GM23338 (cell line): ENCODE measurements around the gene TTC28. TPM values are rescaled to one million over a fixed set of nuclear protein-coding genes. Genes with fewer than 3 reads are reported as not detected.

ENCODE experiments used
- ATAC-seq: fragments of 200-7000 bp; cut with Tn5 transposase; 3 replicates; pipeline ENCODE4 v1.9.1; 2020
- DNase-seq: peaks from one replicate; pipeline ENCODE4 v3.0.0-alpha.2; 2015; ENCODE audit warnings: low spot score
- H2AFZ ChIP-seq: fragments of 200-600 bp; sonication (generic); 2 replicates; pipeline ENCODE4 v1.8.0; 2016; ENCODE audit warnings: antibody characterized with exemption, mild to moderate bottlenecking, moderate library complexity
- H3F3A ChIP-seq: fragments of 200-600 bp; sonication (generic); replicated peaks from 2 replicates; pipeline ENCODE4 v1.8.0; 2017; ENCODE audit warnings: antibody characterized with exemption, mixed run types, low read depth
- H3K27ac ChIP-seq: fragments of 200-600 bp; sonication (generic); 2 replicates; pipeline ENCODE4 v1.6.1; 2016; ENCODE audit warnings: low read depth
- H3K27me3 ChIP-seq: fragments of 200-600 bp; sonication (generic); 2 replicates; pipeline ENCODE4 v1.8.0; 2016; ENCODE audit warnings: mild to moderate bottlenecking, mixed run types, moderate library complexity; ENCODE audit not compliant: insufficient read depth
- H3K36me3 ChIP-seq: fragments of 200-600 bp; sonication (generic); 2 replicates; pipeline ENCODE4 v1.8.0; 2016; ENCODE audit warnings: mild to moderate bottlenecking; ENCODE audit not compliant: insufficient read depth
- H3K4me1 ChIP-seq: fragments of 200-600 bp; sonication (generic); 2 replicates; pipeline ENCODE4 v1.8.0; 2016; ENCODE audit warnings: mild to moderate bottlenecking, moderate library complexity; ENCODE audit not compliant: insufficient read depth
- H3K4me2 ChIP-seq: fragments of 200-600 bp; sonication (generic); 2 replicates; pipeline ENCODE4 v1.7.1; 2017; ENCODE audit warnings: mixed run types
- H3K4me3 ChIP-seq: fragments of 200-600 bp; sonication (generic); 2 replicates; pipeline ENCODE4 v1.6.1; 2016; ENCODE audit warnings: mixed run types
- H3K79me2 ChIP-seq: fragments of 200-600 bp; sonication (generic); replicated peaks from 2 replicates; pipeline ENCODE4 v1.8.0; 2017; ENCODE audit warnings: mild to moderate bottlenecking; ENCODE audit not compliant: insufficient read depth
- H3K9me2 ChIP-seq: fragments of 200-600 bp; sonication (generic); 2 replicates; pipeline ENCODE4 v1.8.0; 2017; ENCODE audit not compliant: insufficient read depth
- H4K20me1 ChIP-seq: fragments of 200-600 bp; sonication (generic); replicated peaks from 2 replicates; pipeline ENCODE4 v1.8.0; 2017; ENCODE audit warnings: mild to moderate bottlenecking; ENCODE audit not compliant: insufficient read depth
- H3K27ac Mint-ChIP-seq: 2 replicates; pipeline ENCODE4 v1.8.0; 2020; ENCODE audit warnings: inconsistent platforms, mild to moderate bottlenecking, moderate library complexity, mixed read lengths
- H3K27me3 Mint-ChIP-seq: 3 replicates; pipeline ENCODE4 v1.8.0; 2022; ENCODE audit warnings: low read depth, mild to moderate bottlenecking, moderate library complexity, mixed read lengths, inconsistent platforms; ENCODE audit not compliant: insufficient read depth, poor library complexity
- H3K36me3 Mint-ChIP-seq: 3 replicates; pipeline ENCODE4 v1.8.0; 2021; ENCODE audit warnings: low read depth, mild to moderate bottlenecking, inconsistent platforms, moderate library complexity, mixed read lengths
- H3K4me1 Mint-ChIP-seq: 3 replicates; pipeline ENCODE4 v1.8.0; 2020; ENCODE audit warnings: mild to moderate bottlenecking, inconsistent platforms, mixed read lengths
- H3K4me3 Mint-ChIP-seq: 3 replicates; pipeline ENCODE4 v1.8.0; 2021; ENCODE audit warnings: moderate library complexity, mild to moderate bottlenecking, inconsistent platforms, mixed read lengths
- H3K9me3 Mint-ChIP-seq: 3 replicates; pipeline ENCODE4 v1.8.0; 2020; ENCODE audit warnings: moderate library complexity, mild to moderate bottlenecking, inconsistent platforms, mixed read lengths
- CREB1 ChIP-seq: fragments of 250-450 bp; sonication (Bioruptor Pico); IDR thresholded peaks from 2 replicates; pipeline ENCODE4 v1.5.0; 2020; ENCODE audit warnings: low read depth, mild to moderate bottlenecking, moderate library complexity
- EZH2phosphoT487 ChIP-seq: fragments of 200-600 bp; sonication (generic); IDR thresholded peaks from one replicate; pipeline ENCODE4 v1.8.1; 2018; ENCODE audit warnings: antibody characterized with exemption; ENCODE audit not compliant: unreplicated experiment
- POLR2AphosphoS5 ChIP-seq: IDR thresholded peaks from 2 replicates; pipeline ENCODE4 v1.6.1; 2016; ENCODE audit warnings: antibody characterized with exemption, low read depth
- ZNF331 ChIP-seq: fragments of 250-450 bp; sonication (Bioruptor Pico); IDR thresholded peaks from 2 replicates; pipeline ENCODE4 v1.5.0; 2020; ENCODE audit warnings: low read depth, mild to moderate bottlenecking, moderate library complexity
- polyA plus RNA-seq: library from polyadenylated mRNA; unstranded; fragments of >200 nt; fragmentation: Nextera tagmentation; extraction: Ambion mirVana; gene quantifications from 2 replicates; pipeline ENCODE4 v1.2.1, GENCODE V29; 2016
- total RNA-seq: library from RNA; depleted of rRNA; stranded (reverse); fragments of >200 nt; shearing (Covaris generic); gene quantifications from 2 replicates; pipeline ENCODE4 v1.2.3, GENCODE V29; 2014
- TF ChIP-seq, protein P1 (sequence below), 2 experiments: fragments of 200-600 bp in 1 of 2; sonication (generic) in 1 of 2; conservative IDR thresholded peaks; 2 replicates each; pipeline versions ENCODE4 v1.5.1 to v1.6.1; 2016 to 2017; ENCODE audit warnings: antibody characterized with exemption in 2 of 2, low read depth in 2 of 2, mild to moderate bottlenecking in 2 of 2, moderate library complexity in 1 of 2

Gene TTC28
- total and polyA plus RNA-seq, 2 experiments from 2014 or later: 4.5 to 16.1 TPM

DNA sequence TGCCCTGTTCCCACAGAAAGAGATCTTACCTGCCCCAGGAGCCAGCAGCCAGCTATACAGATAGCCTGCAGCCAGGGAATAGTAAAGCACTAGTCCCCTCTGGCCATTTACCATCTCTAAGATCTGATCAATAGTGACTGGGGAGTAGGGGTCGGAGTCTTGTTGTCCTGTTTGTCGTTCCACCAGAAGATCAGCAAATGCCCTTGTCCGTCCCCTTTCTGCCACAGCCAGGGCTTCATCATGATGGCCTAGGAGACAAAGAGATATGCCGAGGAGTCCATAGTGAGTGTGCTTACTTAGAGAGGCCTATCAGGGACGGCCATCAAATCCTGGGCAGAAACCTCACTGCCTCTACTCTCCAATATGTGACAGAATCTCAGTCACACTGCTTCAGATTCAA, 583.5 kb downstream of the TTC28 start:
- no peak overlapping the region for H3K4me2 ChIP-seq
- H2AFZ ChIP-seq: no peak overlapping the region
- H3K4me1 Mint-ChIP-seq: no peaks in the 10 kb centered on the region
- H3K36me3 Mint-ChIP-seq: no peaks in the 10 kb centered on the region; the same call in 2 of the 3 replicates
- H3K9me3 Mint-ChIP-seq: no peaks in the 10 kb centered on the region
- H3K9me2 ChIP-seq: no peaks in the 10 kb centered on the region
- H3K27ac ChIP-seq: no peak overlapping the region
- no peaks in the 10 kb centered on the region for H3K36me3 ChIP-seq
- no peaks in the 10 kb centered on the region for H3K79me2 ChIP-seq
- H3K4me1 ChIP-seq: no peaks in the 10 kb centered on the region
- no peaks in the 10 kb centered on the region for H3K27me3 ChIP-seq
- no peaks in the 10 kb centered on the region for H3F3A ChIP-seq
- H3K4me3 ChIP-seq: no peak overlapping the region
- H3K27ac Mint-ChIP-seq: no peak overlapping the region
- no peaks in the 10 kb centered on the region for H4K20me1 ChIP-seq
- TF ChIP-seq EZH2phosphoT487: no peak
- DNase-seq (no peak), ATAC-seq (no peak)
- no peak overlapping the region for H3K4me3 Mint-ChIP-seq
- peaks cover 5% of the 10 kb centered on the region for H3K27me3 Mint-ChIP-seq

DNA sequence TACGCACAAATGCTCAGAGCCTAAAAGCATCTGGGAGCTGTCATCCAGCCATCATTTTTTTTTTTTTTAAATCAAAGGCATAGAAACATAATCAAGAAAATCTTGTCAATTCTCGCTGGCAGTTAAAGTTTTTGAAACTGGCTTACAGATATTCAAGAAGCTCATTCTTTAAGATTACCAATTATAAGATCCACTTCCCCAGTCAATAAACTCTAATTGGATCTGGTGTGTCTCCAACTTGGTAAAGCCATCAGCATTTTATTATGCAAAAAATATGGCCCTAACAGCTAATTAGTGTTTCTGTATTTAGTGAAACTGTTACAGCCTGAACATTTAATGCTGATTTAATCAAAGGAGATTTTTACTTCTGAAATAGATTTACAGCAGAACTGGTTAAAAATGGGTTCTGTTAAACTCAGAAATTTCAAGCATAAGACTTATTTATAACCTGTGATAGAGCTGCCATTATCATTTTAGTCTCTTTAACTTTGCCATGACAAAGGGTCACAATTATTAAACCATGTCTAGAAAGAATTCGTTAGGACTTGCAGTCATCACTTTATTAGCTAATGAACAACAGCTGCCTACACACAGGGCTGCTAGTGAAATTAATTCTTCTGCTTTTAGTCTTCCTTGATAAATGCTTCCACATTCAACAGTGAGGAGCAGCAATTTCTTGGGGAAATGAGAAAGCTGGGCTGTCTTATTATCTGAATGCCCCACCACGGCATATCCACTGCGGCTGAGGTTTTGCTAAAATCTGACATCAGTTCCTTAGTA, 584.1 kb downstream of the TTC28 start:
- no peaks in the 10 kb centered on the region for H3K9me3 Mint-ChIP-seq
- Histone ChIP-seq H3K4me2 (no peak overlapping the region), H3K27me3 (no peaks in the 10 kb centered on the region), H4K20me1 (no peaks in the 10 kb centered on the region), H3F3A (no peaks in the 10 kb centered on the region), H3K4me1 (no peaks in the 10 kb centered on the region), H3K27ac (no peak overlapping the region), H3K36me3 (no peaks in the 10 kb centered on the region), H3K9me2 (no peaks in the 10 kb centered on the region), H3K4me3 (no peak overlapping the region), H3K79me2 (no peaks in the 10 kb centered on the region), H2AFZ (no peak overlapping the region)
- H3K4me1 Mint-ChIP-seq: no peaks in the 10 kb centered on the region
- H3K4me3 Mint-ChIP-seq: no peak overlapping the region
- ATAC-seq (no peak), DNase-seq (no peak)
- peaks cover 5% of the 10 kb centered on the region for H3K27me3 Mint-ChIP-seq
- H3K36me3 Mint-ChIP-seq: no peaks in the 10 kb centered on the region; the same call in 2 of the 3 replicates
- TF ChIP-seq POLR2AphosphoS5: no peak
- TF ChIP-seq ZNF331 (CRISPR knock-in tag): no peak
- TF ChIP-seq CREB1 (CRISPR knock-in tag): no peak
- H3K27ac Mint-ChIP-seq: no peak overlapping the region

DNA sequence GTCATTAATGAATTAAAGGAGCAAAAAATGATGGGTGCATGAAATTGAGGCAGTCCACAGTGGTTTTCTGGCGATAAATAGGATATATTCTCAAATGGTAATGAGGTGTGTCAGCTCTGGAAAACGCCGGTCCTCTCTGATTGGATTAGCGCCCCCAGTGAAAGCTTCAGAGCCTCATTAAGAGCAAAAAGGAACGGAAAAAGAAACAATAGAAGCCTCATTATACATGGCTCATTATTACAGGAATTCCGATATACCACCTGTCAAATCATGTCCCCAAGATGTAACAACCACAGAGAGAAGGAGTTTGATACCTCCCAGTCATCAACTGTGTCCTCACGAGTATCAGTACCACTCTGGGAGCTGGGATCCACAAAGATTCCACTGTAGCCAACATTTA, 584.9 kb downstream of the TTC28 start:
- H3K27ac ChIP-seq: no peak overlapping the region

More for the DNA sequence above, 584.9 kb downstream of the TTC28 start:
- no peaks in the 10 kb centered on the region for H3K9me3 Mint-ChIP-seq
- H3K9me2 ChIP-seq: no peaks in the 10 kb centered on the region
- H3K36me3 ChIP-seq: no peaks in the 10 kb centered on the region
- no peak overlapping the region for H3K4me3 ChIP-seq
- no peak for DNase-seq
- H3K4me3 Mint-ChIP-seq: no peak overlapping the region
- H2AFZ ChIP-seq: no peak overlapping the region
- H3K4me1 Mint-ChIP-seq: no peaks in the 10 kb centered on the region
- H3K79me2 ChIP-seq: no peaks in the 10 kb centered on the region
- H3K4me1 ChIP-seq: no peaks in the 10 kb centered on the region
- peaks cover 5% of the 10 kb centered on the region for H3K27me3 Mint-ChIP-seq
- no peak overlapping the region for H3K4me2 ChIP-seq
- no peak overlapping the region for H3K27ac Mint-ChIP-seq
- TF ChIP-seq, protein P1, sequence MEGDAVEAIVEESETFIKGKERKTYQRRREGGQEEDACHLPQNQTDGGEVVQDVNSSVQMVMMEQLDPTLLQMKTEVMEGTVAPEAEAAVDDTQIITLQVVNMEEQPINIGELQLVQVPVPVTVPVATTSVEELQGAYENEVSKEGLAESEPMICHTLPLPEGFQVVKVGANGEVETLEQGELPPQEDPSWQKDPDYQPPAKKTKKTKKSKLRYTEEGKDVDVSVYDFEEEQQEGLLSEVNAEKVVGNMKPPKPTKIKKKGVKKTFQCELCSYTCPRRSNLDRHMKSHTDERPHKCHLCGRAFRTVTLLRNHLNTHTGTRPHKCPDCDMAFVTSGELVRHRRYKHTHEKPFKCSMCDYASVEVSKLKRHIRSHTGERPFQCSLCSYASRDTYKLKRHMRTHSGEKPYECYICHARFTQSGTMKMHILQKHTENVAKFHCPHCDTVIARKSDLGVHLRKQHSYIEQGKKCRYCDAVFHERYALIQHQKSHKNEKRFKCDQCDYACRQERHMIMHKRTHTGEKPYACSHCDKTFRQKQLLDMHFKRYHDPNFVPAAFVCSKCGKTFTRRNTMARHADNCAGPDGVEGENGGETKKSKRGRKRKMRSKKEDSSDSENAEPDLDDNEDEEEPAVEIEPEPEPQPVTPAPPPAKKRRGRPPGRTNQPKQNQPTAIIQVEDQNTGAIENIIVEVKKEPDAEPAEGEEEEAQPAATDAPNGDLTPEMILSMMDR (conservative IDR thresholded peaks at IDR 0.05; ENCODE audit: low read depth in 2 of 2): 0 out of 4 replicates have a peak, but pooled peaks of 1 of the 2 experiments have one; percentile 3
- TF ChIP-seq POLR2AphosphoS5: no peak
- H4K20me1 ChIP-seq: no peaks in the 10 kb centered on the region
- no peaks in the 10 kb centered on the region for H3K27me3 ChIP-seq
- H3K36me3 Mint-ChIP-seq: peaks cover under 1% of the 10 kb centered on the region; the same call in 2 of the 3 replicates
- no peak for ATAC-seq
- no peaks in the 10 kb centered on the region for H3F3A ChIP-seq
